GM23248 (cell line): Measurements from ENCODE around the gene CDH13.

ENCODE experiments used
- EZH2 ChIP-seq: fragments of 200-600 bp; sonication (generic); IDR thresholded peaks from 2 replicates; pipeline ENCODE4 v1.6.1; 2018; ENCODE audit warnings: antibody characterized with exemption, mild to moderate bottlenecking; ENCODE audit not compliant: insufficient read depth, poor library complexity, severe bottlenecking
- EZH2phosphoT487 ChIP-seq: fragments of 200-600 bp; sonication (generic); IDR thresholded peaks from 2 replicates; pipeline ENCODE4 v1.6.1; 2018; ENCODE audit warnings: antibody characterized with exemption, moderate library complexity, mild to moderate bottlenecking, low read depth; ENCODE audit not compliant: insufficient read depth

GRCh38 chr16:82979406-82980111 is 352.8 kb downstream of the CDH13 start:
- TF ChIP-seq EZH2phosphoT487 (no peak), EZH2 (no peak)
